GM23248 (cell line): ENCODE data around the gene GOLGA8J.
"Not testable (repeated sequence)": the region's sequence is repeated elsewhere in the genome, so short reads cannot be mapped to it uniquely, and the experiment has no call there.

Experiments used
- EZH2 ChIP-seq: fragments of 200-600 bp; sonication (generic); IDR thresholded peaks from 2 replicates; pipeline ENCODE4 v1.6.1; 2018; ENCODE audit warnings: antibody characterized with exemption, mild to moderate bottlenecking; ENCODE audit not compliant: insufficient read depth, poor library complexity, severe bottlenecking
- EZH2phosphoT487 ChIP-seq: fragments of 200-600 bp; sonication (generic); IDR thresholded peaks from 2 replicates; pipeline ENCODE4 v1.6.1; 2018; ENCODE audit warnings: antibody characterized with exemption, moderate library complexity, mild to moderate bottlenecking, low read depth; ENCODE audit not compliant: insufficient read depth

- not testable (repeated sequence) for TF ChIP-seq EZH2phosphoT487, EZH2
Measured at GRCh38 chr15:30080816-30081215, 1.9 kb upstream of the GOLGA8J start.
